SU-DHL-6 (cell line): ENCODE data around the gene IFITM1.

Experiments used
- H2AFZ ChIP-seq: fragments of 200-600 bp; sonication (generic); 2 replicates; pipeline ENCODE4 v1.6.1; 2014; ENCODE audit warnings: low read depth, mild to moderate bottlenecking, moderate library complexity, mixed read lengths, antibody characterized with exemption, low read length; ENCODE audit not compliant: severe bottlenecking
- H3F3A ChIP-seq: fragments of 200-600 bp; shearing (Covaris generic); 2 replicates; pipeline ENCODE4 v1.6.0; 2016; ENCODE audit warnings: antibody characterized with exemption, mild to moderate bottlenecking; ENCODE audit not compliant: insufficient read depth
- H3K27ac ChIP-seq: fragments of 200-600 bp; sonication (generic); 2 replicates; pipeline ENCODE4 v1.5.1; 2016; ENCODE audit warnings: low read depth, mild to moderate bottlenecking, low read length, moderate library complexity, mixed read lengths
- H3K27me3 ChIP-seq: fragments of 200-600 bp; sonication (generic), shearing (Covaris generic); 2 replicates; pipeline ENCODE4 v1.6.0; 2014; ENCODE audit warnings: mild to moderate bottlenecking, low read length
- H3K36me3 ChIP-seq: fragments of 200-600 bp; sonication (generic); 2 replicates; pipeline ENCODE4 v1.6.1; 2014; ENCODE audit warnings: mild to moderate bottlenecking, low read length, mixed read lengths
- H3K4me2 ChIP-seq: fragments of 300-600, 200-600 bp; shearing (Covaris generic), sonication (generic); 2 replicates; pipeline ENCODE4 v1.6.0; 2014; ENCODE audit warnings: low read length, low read depth, mild to moderate bottlenecking; ENCODE audit not compliant: poor library complexity, severe bottlenecking
- H3K4me3 ChIP-seq: fragments of 200-600 bp; sonication (generic); 2 replicates; pipeline ENCODE4 v1.5.1; 2014; ENCODE audit warnings: antibody characterized with exemption, low read length, mild to moderate bottlenecking, mixed read lengths; ENCODE audit not compliant: insufficient read depth, poor library complexity, severe bottlenecking
- H3K79me2 ChIP-seq: fragments of 200-600 bp; sonication (generic); 2 replicates; pipeline ENCODE4 v1.6.1; 2014; ENCODE audit warnings: mild to moderate bottlenecking, low read length, moderate library complexity; ENCODE audit not compliant: insufficient read depth
- H3K9ac ChIP-seq: fragments of 200-600 bp; sonication (generic); 2 replicates; pipeline ENCODE4 v1.7.0; 2014; ENCODE audit warnings: mild to moderate bottlenecking, low read length
- H3K9me2 ChIP-seq: fragments of 200-600 bp; sonication (generic); replicated peaks from 2 replicates; pipeline ENCODE4 v1.6.1; 2014; ENCODE audit warnings: low read length; ENCODE audit not compliant: insufficient read depth
- H3K9me3 ChIP-seq: fragments of 200-600 bp; sonication (generic); 2 replicates; pipeline ENCODE4 v1.6.1; 2014; ENCODE audit warnings: low read length, mixed read lengths; ENCODE audit not compliant: insufficient read depth
- H4K20me1 ChIP-seq: fragments of 200-600 bp; sonication (generic); 2 replicates; pipeline ENCODE4 v1.6.1; 2014; ENCODE audit warnings: low read depth, mild to moderate bottlenecking, antibody characterized with exemption, low read length, moderate library complexity, mixed read lengths
- CTCF ChIP-seq: fragments of 200-600 bp; sonication (generic); IDR thresholded peaks from one replicate; pipeline ENCODE4 v1.5.1; 2017; ENCODE audit warnings: antibody characterized with exemption, mild to moderate bottlenecking, low read length, moderate library complexity; ENCODE audit not compliant: insufficient read depth, poor library complexity, severe bottlenecking
- EZH2phosphoT487 ChIP-seq: fragments of 200-600 bp; sonication (generic), shearing (Covaris generic); conservative IDR thresholded peaks from 2 replicates; pipeline ENCODE4 v1.6.1; 2018; ENCODE audit warnings: mild to moderate bottlenecking, antibody characterized with exemption, low read length, moderate library complexity, mixed read lengths

Gene IFITM1

GRCh38 chr11:292211-293121 lies 21.4 kb upstream of the IFITM1 start:
- Histone ChIP-seq H3K9me2 (no peaks in the 10 kb centered on the region), H3K36me3 (no peaks in the 10 kb centered on the region), H3K4me2 (no peak overlapping the region), H3F3A (no peaks in the 10 kb centered on the region), H3K27me3 (no peaks in the 10 kb centered on the region), H2AFZ (no peak overlapping the region), H3K9me3 (no peaks in the 10 kb centered on the region), H4K20me1 (no peaks in the 10 kb centered on the region), H3K79me2 (no peaks in the 10 kb centered on the region), H3K9ac (no peak overlapping the region), H3K4me3 (no peak overlapping the region), H3K27ac (no peak overlapping the region)
- TF ChIP-seq CTCF (no peak), EZH2phosphoT487 (no peak)

GRCh38 chr11:293271-293851 lies 20.5 kb upstream of the IFITM1 start:
- H2AFZ ChIP-seq: no peak overlapping the region
- no peaks in the 10 kb centered on the region for H3K27me3 ChIP-seq
- H4K20me1 ChIP-seq: no peaks in the 10 kb centered on the region
- H3K4me3 ChIP-seq: no peak overlapping the region
- no peak overlapping the region for H3K27ac ChIP-seq
- H3K9ac ChIP-seq: no peak overlapping the region
- H3K9me2 ChIP-seq: no peaks in the 10 kb centered on the region
- no peaks in the 10 kb centered on the region for H3K79me2 ChIP-seq
- H3K36me3 ChIP-seq: no peaks in the 10 kb centered on the region
- TF ChIP-seq EZH2phosphoT487: no peak
- TF ChIP-seq CTCF: no peak
- H3F3A ChIP-seq: no peaks in the 10 kb centered on the region
- no peaks in the 10 kb centered on the region for H3K9me3 ChIP-seq
- H3K4me2 ChIP-seq: no peak overlapping the region

GRCh38 chr11:293852-294661 lies 19.8 kb upstream of the IFITM1 start:
- H3K4me3 ChIP-seq: no peak overlapping the region
- no peaks in the 10 kb centered on the region for H3F3A ChIP-seq
- no peaks in the 10 kb centered on the region for H4K20me1 ChIP-seq
- TF ChIP-seq CTCF (no peak), EZH2phosphoT487 (no peak)
- no peaks in the 10 kb centered on the region for H3K27me3 ChIP-seq
- H3K9me2 ChIP-seq: no peaks in the 10 kb centered on the region
- H3K9ac ChIP-seq: no peak overlapping the region
- no peak overlapping the region for H3K27ac ChIP-seq
- H3K9me3 ChIP-seq: no peaks in the 10 kb centered on the region
- H3K79me2 ChIP-seq: no peaks in the 10 kb centered on the region
- H3K36me3 ChIP-seq: no peaks in the 10 kb centered on the region
- H2AFZ ChIP-seq: no peak overlapping the region
- H3K4me2 ChIP-seq: no peak overlapping the region
